Measurements from ENCODE around the gene AIDA. TPM values are rescaled to one million over a fixed set of nuclear protein-coding genes. Genes with fewer than 3 reads are reported as not detected.
A peak's percentile ranks its signal among the peaks of the same experiment; 100 is the strongest.
"Not testable (repeated sequence)": the region's sequence is repeated elsewhere in the genome, so short reads cannot be mapped to it uniquely, and the experiment has no call there.

The AIDA gene
- 10 to 100 TPM; 30.5 to 42.5 TPM for total RNA-seq

DNA sequence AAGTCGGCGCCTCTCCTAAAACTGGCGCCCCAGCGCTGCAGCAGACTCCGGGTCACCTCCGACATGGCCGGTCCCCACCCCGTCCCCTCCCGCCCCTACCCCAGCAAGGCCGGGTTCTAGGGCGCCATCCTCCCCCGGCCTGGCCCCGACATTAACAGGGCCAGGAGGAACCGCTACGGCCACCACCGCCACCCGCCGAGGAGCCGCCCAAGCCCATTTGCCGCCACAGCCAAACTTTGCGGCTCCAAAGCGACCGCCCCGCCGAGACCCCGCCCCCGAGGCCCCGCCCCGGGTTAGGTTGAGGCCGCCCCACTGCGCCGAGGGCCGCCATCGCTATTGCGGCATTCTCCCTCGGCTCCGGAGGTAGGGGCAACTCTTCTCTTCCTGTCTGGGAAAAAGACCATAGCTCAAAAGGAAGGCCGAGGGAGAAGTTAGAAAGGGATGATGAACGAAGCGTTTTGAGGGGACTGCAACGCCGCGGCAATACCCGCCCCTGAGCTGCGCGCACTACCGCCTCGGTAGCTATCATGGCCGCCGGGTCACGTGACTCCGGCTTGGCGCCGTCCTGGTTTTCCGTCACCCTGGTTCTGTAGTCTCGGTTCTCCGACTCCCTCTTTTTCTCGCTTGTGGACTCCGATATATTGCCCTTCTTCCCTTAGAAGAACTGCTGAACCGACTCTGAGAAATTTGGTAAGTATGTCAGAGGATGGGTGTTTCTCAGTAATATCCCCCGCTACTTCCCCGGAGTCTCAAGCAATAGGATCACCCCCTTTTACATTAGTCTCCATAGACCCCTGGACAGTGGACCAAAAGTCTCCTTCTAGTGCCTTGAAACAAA lies at the start of gene AIDA, which contains the start of gene BROX:
Gene AIDA (minus strand): TSS at position 239 of the 838 bp plus-strand sequence. CDS start 174 bp downstream, at position 65.
Gene BROX (plus strand): TSS at position 312 of the 838 bp plus-strand sequence. CDS start 3,136 bp downstream, outside the sequence.
- ATAC-seq (peak; percentile 94), DNase-seq (ENCODE audit: low spot score) (peak; percentile 94)
- Mint-ChIP-seq H3K4me1 (ENCODE audit: low read depth in 2 of 2) (peaks cover 18 to 34% of the 10 kb centered on the region in 2 donors), H3K27ac (peak within 1 kb of the TSS; percentile 95 to 100), H3K27me3 (no peaks in the 10 kb centered on the region), H3K4me3 (peak within 1 kb of the TSS; percentile 99), H3K9me3 (no peaks in the 10 kb centered on the region), H3K36me3 (peaks cover 9% of the 10 kb centered on the region)

- Mint-ChIP-seq H3K4me3 (no peak overlapping the region), H3K4me1 (ENCODE audit: low read depth in 2 of 2) (no peaks in the 10 kb centered on the region), H3K36me3 (no peaks in the 10 kb centered on the region), H3K27ac (no peak overlapping the region), H3K27me3 (peaks cover 28 to 34% of the 10 kb centered on the region in 2 donors), H3K9me3 (no peaks in the 10 kb centered on the region)
- DNase-seq (ENCODE audit: low spot score), result no peak
- ATAC-seq, result no peak
These were observed 48.8 kb upstream of the AIDA start for GRCh38 chr1:222761083-222761482.

- no peak overlapping the region for H3K4me3 Mint-ChIP-seq
- H3K27me3 Mint-ChIP-seq, result peaks cover 25 to 40% of the 10 kb centered on the region in 2 donors
These were observed 47.3 kb upstream of the AIDA start for GRCh38 chr1:222759451-222760035.

DNA sequence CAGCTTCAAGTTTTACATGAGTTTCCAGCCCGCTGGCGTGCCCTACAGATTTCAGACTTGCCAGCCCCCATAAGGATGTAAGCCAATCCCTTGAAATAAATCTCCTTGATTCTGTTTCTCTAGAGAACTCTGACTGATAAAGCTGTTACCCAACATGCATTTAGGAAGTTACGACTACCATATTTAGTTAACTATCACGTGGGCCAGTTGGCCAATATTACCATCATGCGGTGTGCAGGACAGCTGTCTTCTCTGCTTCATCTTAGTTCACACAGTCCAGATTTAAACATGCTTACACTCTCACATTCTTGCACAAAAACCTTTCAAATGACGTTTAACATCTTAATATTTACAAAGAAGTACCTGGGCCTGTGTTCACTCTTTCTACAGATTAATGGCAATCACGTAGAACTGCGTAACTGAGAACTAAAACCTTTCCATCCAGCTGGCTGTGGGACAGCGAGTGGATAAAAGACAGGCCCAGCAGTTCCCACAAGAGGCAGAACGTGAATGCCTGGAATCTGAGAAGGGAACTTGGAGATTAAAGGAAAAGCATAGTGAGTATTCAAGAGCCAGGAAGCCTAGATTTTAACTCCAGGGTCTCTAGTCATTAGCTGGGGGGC lies 45.5 kb upstream of the AIDA start:
- DNase-seq (ENCODE audit: low spot score) (no peak), ATAC-seq (no peak)
- no peaks in the 10 kb centered on the region for H3K9me3 Mint-ChIP-seq
- no peak overlapping the region for H3K4me3 Mint-ChIP-seq
- H3K36me3 Mint-ChIP-seq, result no peaks in the 10 kb centered on the region
- peaks cover 21 to 31% of the 10 kb centered on the region in 2 donors for H3K27me3 Mint-ChIP-seq
- H3K4me1 Mint-ChIP-seq (ENCODE audit: low read depth in 2 of 2), result no peaks in the 10 kb centered on the region
- H3K27ac Mint-ChIP-seq, result no peak overlapping the region

More at GRCh38 chr1:222759451-222760035, 47.3 kb upstream of the AIDA start:
- ATAC-seq (no peak), DNase-seq (ENCODE audit: low spot score) (no peak)
- no peaks in the 10 kb centered on the region for H3K36me3 Mint-ChIP-seq
- no peak overlapping the region for H3K27ac Mint-ChIP-seq
- H3K9me3 Mint-ChIP-seq, result no peaks in the 10 kb centered on the region
- H3K4me1 Mint-ChIP-seq (ENCODE audit: low read depth in 2 of 2), result no peaks in the 10 kb centered on the region

DNA sequence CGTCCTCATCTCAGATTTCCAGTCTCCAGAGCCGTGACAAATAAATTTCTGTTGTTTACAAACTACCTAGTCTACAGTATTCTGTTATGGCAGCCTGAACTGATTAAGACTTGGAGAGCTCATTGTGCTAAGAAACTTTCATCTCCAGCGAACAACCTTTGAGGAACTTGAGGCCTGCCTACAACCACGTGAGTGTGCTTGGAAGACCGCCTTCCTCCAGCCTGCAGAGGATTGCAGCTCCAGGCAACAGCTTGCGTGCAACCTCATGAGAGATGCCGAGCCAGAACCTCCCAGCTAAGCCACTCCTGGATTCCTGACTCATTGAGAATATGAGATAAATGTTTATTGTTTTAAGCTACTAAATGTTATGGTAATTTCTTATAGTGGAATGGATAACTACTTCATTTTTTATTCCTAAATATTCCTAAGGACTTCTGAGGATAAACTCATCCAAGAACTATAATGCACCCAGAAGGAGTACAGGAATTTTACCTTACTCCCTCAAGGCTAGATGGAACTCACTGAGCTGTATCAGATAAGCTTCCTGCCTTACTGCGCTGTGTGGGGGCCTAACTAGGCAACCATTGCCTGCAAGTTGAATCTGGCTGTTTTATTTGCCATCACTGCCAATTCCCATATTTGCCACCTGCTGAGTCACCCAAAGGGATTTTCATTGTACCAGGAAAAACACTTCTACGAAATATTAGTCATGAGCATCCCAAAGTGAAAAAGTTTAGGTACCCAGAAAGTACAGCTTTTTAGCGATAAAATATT lies 42.3 kb upstream of the AIDA start:
- Mint-ChIP-seq H3K4me3 (no peak overlapping the region), H3K27me3 (peaks cover 13 to 21% of the 10 kb centered on the region in 2 donors), H3K27ac (no peak overlapping the region), H3K4me1 (ENCODE audit: low read depth in 2 of 2) (no peaks in the 10 kb centered on the region), H3K36me3 (no peaks in the 10 kb centered on the region), H3K9me3 (no peaks in the 10 kb centered on the region)
- ATAC-seq (no peak), DNase-seq (ENCODE audit: low spot score) (no peak)

DNA sequence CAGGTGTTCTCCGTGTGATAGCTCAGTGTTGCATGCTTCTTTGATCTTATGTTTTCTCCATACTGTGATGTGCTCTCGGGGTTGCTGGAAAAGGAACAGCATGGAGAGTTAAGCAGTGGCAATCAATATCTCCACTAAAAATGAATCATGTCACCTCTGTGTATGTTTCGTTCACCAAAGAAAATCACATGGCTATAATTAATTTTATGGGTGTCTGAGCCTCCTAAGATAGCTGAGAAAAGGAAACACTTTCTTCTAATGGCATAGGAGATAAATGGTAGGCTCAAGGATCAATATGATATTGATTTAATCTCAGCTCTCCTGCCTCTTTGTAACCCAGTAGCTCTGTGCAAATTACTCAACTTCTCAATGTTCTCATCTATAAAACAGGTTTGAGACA lies 39.0 kb upstream of the AIDA start:
- Mint-ChIP-seq H3K9me3 (no peaks in the 10 kb centered on the region), H3K4me1 (ENCODE audit: low read depth in 2 of 2) (no peaks in the 10 kb centered on the region), H3K4me3 (no peak overlapping the region), H3K27me3 (peaks cover 7 to 34% of the 10 kb centered on the region in 2 donors), H3K27ac (no peak overlapping the region), H3K36me3 (no peaks in the 10 kb centered on the region)
- DNase-seq (ENCODE audit: low spot score) (no peak), ATAC-seq (no peak)

DNA sequence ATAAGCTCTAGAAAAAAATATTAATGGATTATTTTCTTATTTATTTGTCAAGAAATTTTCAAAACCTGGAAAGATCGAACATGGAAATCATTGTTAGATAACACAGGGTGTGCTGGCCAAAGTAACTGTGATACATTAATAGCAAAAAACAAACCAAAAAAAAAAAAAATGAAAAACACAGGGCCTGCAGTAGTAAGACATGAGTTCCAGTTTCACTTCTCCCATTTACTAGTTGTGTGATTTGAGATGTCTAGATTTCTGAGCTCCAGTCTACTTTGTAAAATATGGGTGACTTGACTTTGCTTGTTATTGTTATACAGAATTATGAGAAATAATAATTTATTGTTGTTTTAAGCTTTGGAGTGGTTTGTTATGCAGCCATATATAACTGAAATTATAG lies 38.4 kb upstream of the AIDA start:
- H3K4me1 Mint-ChIP-seq (ENCODE audit: low read depth in 2 of 2), result no peaks in the 10 kb centered on the region
- DNase-seq (ENCODE audit: low spot score) (no peak), ATAC-seq (no peak)
- no peak overlapping the region for H3K4me3 Mint-ChIP-seq
- H3K27ac Mint-ChIP-seq, result no peak overlapping the region
- peaks cover 5 to 32% of the 10 kb centered on the region in 2 donors for H3K27me3 Mint-ChIP-seq
- no peaks in the 10 kb centered on the region for H3K9me3 Mint-ChIP-seq
- H3K36me3 Mint-ChIP-seq, result no peaks in the 10 kb centered on the region

GRCh38 chr1:222749927-222750326 lies 37.6 kb upstream of the AIDA start:
- Mint-ChIP-seq H3K27ac (no peak overlapping the region), H3K4me3 (no peak overlapping the region), H3K27me3 (peaks cover 4 to 30% of the 10 kb centered on the region in 2 donors), H3K9me3 (no peaks in the 10 kb centered on the region), H3K36me3 (no peaks in the 10 kb centered on the region), H3K4me1 (ENCODE audit: low read depth in 2 of 2) (no peaks in the 10 kb centered on the region)
- DNase-seq (ENCODE audit: low spot score) (no peak), ATAC-seq (no peak)

DNA sequence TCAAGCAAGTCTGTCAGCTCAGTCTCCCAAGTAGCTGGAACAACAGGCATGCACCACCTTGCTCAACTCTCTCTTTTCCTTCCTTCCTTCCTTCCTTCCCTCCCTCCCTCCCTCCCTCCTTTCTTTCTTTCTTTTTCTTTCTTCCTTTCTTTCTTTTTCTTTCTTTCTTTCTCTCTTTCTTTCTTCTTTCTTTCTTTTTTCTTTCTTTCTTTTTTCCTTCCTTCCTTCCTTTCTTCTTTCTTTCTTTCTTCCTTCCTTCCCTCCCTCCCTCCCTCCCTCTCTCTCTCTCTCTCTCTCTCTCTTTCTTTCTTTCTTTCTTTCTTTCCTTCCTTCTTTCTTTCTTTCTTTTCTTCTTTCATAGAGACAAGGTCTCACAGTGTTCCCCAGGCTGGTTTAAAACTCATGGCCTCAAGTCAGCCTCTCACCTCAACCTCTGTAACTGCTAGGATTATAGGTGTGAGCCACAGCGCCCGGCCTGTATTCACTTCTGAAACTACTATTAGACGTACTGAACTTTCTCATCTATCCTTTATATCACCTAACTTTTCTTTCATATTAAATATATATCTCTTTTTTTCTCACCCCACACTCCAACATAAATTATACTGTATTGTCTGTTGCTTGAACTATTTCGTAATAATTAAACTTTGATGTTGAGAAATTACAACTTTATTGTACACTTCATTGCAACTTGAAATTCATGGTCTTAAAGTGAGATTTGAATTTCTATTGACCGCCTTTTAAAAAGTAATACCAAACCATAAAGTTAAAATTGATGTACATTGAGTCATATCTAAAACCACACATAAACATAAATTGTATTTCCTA lies 29.6 kb upstream of the AIDA start:
- not testable (repeated sequence) for H3K27ac Mint-ChIP-seq; H3K9me3 Mint-ChIP-seq; H3K36me3 Mint-ChIP-seq; H3K27me3 Mint-ChIP-seq; H3K4me3 Mint-ChIP-seq; DNase-seq (ENCODE audit: low spot score); H3K4me1 Mint-ChIP-seq (ENCODE audit: low read depth in 2 of 2); ATAC-seq

GRCh38 chr1:222739929-222740328 lies 27.6 kb upstream of the AIDA start:
- Mint-ChIP-seq H3K36me3 (no peaks in the 10 kb centered on the region), H3K27me3 (no peaks in the 10 kb centered on the region), H3K4me1 (ENCODE audit: low read depth in 2 of 2) (peaks cover 0 to 5% of the 10 kb centered on the region in 2 donors), H3K27ac (no peak overlapping the region), H3K9me3 (no peaks in the 10 kb centered on the region), H3K4me3 (no peak overlapping the region)
- no peak for ATAC-seq
- DNase-seq (ENCODE audit: low spot score), result no peak

DNA sequence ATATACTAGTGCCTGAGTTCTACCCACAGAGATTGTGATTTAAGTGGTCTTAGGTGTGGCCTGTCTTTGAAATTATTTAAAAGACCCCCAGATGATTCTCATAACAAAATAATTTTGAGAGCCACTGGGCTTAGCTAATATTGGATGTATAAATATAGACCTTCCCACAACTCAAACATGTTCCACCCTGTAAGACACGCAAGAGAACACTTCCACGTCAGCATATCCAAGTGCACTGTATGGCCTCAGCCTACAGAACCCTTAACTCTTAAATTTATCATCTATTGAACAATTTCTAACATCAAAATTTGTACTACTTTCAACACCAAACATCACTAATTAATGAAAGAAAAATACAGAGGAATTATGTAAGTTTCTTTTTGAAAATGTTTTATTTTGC lies 27.2 kb upstream of the AIDA start:
- no peak overlapping the region for H3K4me3 Mint-ChIP-seq

DNA sequence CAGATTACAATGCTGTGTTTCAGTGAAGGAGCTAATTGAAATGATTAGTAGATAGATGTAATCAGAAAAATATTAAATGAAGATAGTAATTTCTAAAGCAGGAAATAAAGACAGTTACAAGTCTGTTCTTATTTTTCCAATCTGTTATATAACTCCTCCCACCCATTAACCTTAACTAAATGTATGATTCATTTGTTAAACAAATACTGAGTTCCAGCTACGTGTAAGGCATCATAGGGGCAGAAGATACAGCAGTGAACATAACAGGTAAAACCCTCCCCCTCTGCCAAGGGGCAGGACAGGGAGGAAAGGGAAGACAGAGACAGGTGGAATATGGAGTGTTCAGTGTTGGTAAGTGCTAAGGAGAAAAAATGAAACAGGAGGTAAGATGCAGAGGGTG lies 24.7 kb upstream of the AIDA start, which contains the start of gene FAM177B:
Gene FAM177B (plus strand): TSS at position 231 of the 400 bp plus-strand sequence. CDS start 9,344 bp downstream, outside the sequence.
- Mint-ChIP-seq H3K4me3 (no peak within 1 kb of the TSS), H3K4me1 (ENCODE audit: low read depth in 2 of 2) (peaks cover 0 to 4% of the 10 kb centered on the region in 2 donors), H3K9me3 (no peaks in the 10 kb centered on the region), H3K36me3 (peaks cover 8% of the 10 kb centered on the region), H3K27me3 (no peaks in the 10 kb centered on the region), H3K27ac (no peak within 1 kb of the TSS)
- DNase-seq (ENCODE audit: low spot score) (no peak), ATAC-seq (no peak)

More for the DNA sequence above, 27.2 kb upstream of the AIDA start:
- ATAC-seq (no peak), DNase-seq (ENCODE audit: low spot score) (no peak)
- Mint-ChIP-seq H3K9me3 (no peaks in the 10 kb centered on the region), H3K27ac (no peak overlapping the region), H3K27me3 (no peaks in the 10 kb centered on the region), H3K4me1 (ENCODE audit: low read depth in 2 of 2) (peaks cover 0 to 5% of the 10 kb centered on the region in 2 donors), H3K36me3 (peaks cover 3% of the 10 kb centered on the region)

Measured in natural killer cell treated with Interleukin-12 subunit alpha and Interleukin-12 subunit beta and Interleukin-15 and Interleukin-18, amount 100 ng/mL, for 72 hours (primary cell).